ENCODE results near the gene MMP19.

DNA sequence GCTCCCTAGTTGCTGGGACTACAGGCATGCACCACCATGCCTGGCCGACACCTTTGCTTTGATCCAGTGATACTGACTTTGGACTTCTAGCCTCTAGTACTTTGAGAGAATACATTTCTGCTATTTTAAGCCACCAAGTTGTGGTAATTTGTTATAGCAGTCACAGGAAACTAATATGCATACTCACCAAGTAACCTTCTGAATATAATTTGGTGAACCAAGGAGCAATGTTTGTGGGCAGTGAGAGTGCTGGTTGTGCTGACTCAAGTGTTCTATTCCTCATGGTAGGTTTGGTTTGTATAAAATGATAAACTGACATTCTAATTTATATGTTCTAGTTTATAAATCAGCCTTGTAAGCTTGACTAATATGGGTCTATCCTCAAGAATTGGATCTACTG, 42.4 kb upstream of the MMP19 start:
- TF ChIP-seq, protein P1, sequence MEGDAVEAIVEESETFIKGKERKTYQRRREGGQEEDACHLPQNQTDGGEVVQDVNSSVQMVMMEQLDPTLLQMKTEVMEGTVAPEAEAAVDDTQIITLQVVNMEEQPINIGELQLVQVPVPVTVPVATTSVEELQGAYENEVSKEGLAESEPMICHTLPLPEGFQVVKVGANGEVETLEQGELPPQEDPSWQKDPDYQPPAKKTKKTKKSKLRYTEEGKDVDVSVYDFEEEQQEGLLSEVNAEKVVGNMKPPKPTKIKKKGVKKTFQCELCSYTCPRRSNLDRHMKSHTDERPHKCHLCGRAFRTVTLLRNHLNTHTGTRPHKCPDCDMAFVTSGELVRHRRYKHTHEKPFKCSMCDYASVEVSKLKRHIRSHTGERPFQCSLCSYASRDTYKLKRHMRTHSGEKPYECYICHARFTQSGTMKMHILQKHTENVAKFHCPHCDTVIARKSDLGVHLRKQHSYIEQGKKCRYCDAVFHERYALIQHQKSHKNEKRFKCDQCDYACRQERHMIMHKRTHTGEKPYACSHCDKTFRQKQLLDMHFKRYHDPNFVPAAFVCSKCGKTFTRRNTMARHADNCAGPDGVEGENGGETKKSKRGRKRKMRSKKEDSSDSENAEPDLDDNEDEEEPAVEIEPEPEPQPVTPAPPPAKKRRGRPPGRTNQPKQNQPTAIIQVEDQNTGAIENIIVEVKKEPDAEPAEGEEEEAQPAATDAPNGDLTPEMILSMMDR (IDR thresholded peaks at IDR 0.05; ENCODE audit: low read depth, low read length), result no peak
- TF ChIP-seq EZH2phosphoT487 (IDR thresholded peaks at IDR 0.05; ENCODE audit: low read depth), result no peak

Data from OCI-LY3 (cell line).